NCI-H82 treated with DMSO at 0.1 percent for 48 hours (cell line): ENCODE results near the gene SV2A.
A peak's percentile ranks its signal among the peaks of the same experiment; 100 is the strongest.

Source experiments
- DNase-seq: peaks from one replicate; lab custom pipeline; 2025; ENCODE audit not compliant: unreplicated experiment; lab: John Stamatoyannopoulos, UW

SV2A gene

GRCh38 chr1:149931212-149931790, 13.7 kb upstream of the SV2A start:
- DNase-seq, result no peak

GRCh38 chr1:149929856-149930255, 12.2 kb upstream of the SV2A start:
- no peak for DNase-seq

GRCh38 chr1:149928401-149928724, 10.7 kb upstream of the SV2A start:
- DNase-seq, result no peak

- DNase-seq, result peak; percentile 94
Measured at GRCh38 chr1:149927563-149928400, 10.1 kb upstream of the SV2A start, which contains the start of gene SF3B4. Gene SF3B4 (minus strand): TSS chr1:149927803. CDS start chr1:149927759, 44 bp downstream.

GRCh38 chr1:149927056-149927562, 9.5 kb upstream of the SV2A start:
- DNase-seq, result no peak

- no peak for DNase-seq
Measured at GRCh38 chr1:149926296-149926695, 8.7 kb upstream of the SV2A start.

- DNase-seq, result no peak
Measured at GRCh38 chr1:149925751-149926150, 8.1 kb upstream of the SV2A start.

GRCh38 chr1:149925345-149925744, 7.7 kb upstream of the SV2A start:
- no peak for DNase-seq

GRCh38 chr1:149923626-149924025, 6.0 kb upstream of the SV2A start:
- DNase-seq, result no peak

GRCh38 chr1:149916898-149917252, 769 bp downstream of the SV2A start:
- DNase-seq, result no peak

- DNase-seq, result no peak
Measured at GRCh38 chr1:149916193-149916897, 1.3 kb downstream of the SV2A start.

- peak; percentile 56 for DNase-seq
Measured at GRCh38 chr1:149915429-149916192, 2.0 kb downstream of the SV2A start.

GRCh38 chr1:149914545-149914944, 3.1 kb downstream of the SV2A start:
- no peak for DNase-seq

GRCh38 chr1:149906570-149907075, 11.0 kb downstream of the SV2A start:
- DNase-seq, result no peak

- no peak for DNase-seq
Measured at GRCh38 chr1:149903836-149904491, 13.7 kb downstream of the SV2A start.

GRCh38 chr1:149899460-149900284, 18.0 kb downstream of the SV2A start, which contains the start of gene BOLA1:
Gene BOLA1 (plus strand): TSS chr1:149899568. CDS start chr1:149900060, 492 bp downstream.
- peak; percentile 69 for DNase-seq

- DNase-seq, result no peak
Measured at GRCh38 chr1:149896575-149896974, 21.1 kb downstream of the SV2A start.

- no peak for DNase-seq
Measured at GRCh38 chr1:149888999-149889289, 28.7 kb downstream of the SV2A start.

- DNase-seq, result peak; percentile 98
Measured at GRCh38 chr1:149888247-149888998, 29.2 kb downstream of the SV2A start.
